HL-60 (cell line): ENCODE measurements around the gene SIRT1.

Experiments used
- DNase-seq, 2 experiments: peaks; one replicate each; pipeline ENCODE4 v3.0.0-alpha.2; 2010 to 2020; ENCODE audit warnings: low read depth in 1 of 2, low spot score in 1 of 2
- H3K27ac ChIP-seq: fragments of 250-450 bp; sonication (Bioruptor Pico); replicated peaks from 2 replicates; pipeline ENCODE4 v1.5.1; 2020; ENCODE audit warnings: mild to moderate bottlenecking, moderate library complexity
- H3K27me3 ChIP-seq: fragments of 250-450 bp; sonication (Bioruptor Pico); 2 replicates; pipeline ENCODE4 v1.5.1; 2021; ENCODE audit warnings: mild to moderate bottlenecking, moderate library complexity; ENCODE audit not compliant: insufficient read depth, poor library complexity, severe bottlenecking
- H3K4me3 ChIP-seq: replicated peaks from 2 replicates; pipeline ENCODE4 v1.5.1; 2011; ENCODE audit warnings: mild to moderate bottlenecking, control low read depth, low read length; ENCODE audit not compliant: insufficient read depth
- GABPA ChIP-seq: IDR thresholded peaks from 2 replicates; pipeline ENCODE4 v1.6.1; 2012; ENCODE audit warnings: low read depth
- POLR2AphosphoS5 ChIP-seq: IDR thresholded peaks from 2 replicates; pipeline ENCODE4 v1.6.1; 2012; ENCODE audit warnings: low read depth
- SPI1 ChIP-seq: IDR thresholded peaks from 2 replicates; pipeline ENCODE4 v1.6.1; 2012; ENCODE audit warnings: low read depth, mild to moderate bottlenecking, borderline replicate concordance
- TF ChIP-seq, protein P1 (sequence below): IDR thresholded peaks from one replicate; pipeline ENCODE4 v1.5.1; 2011; ENCODE audit warnings: low read length, control low read depth, inconsistent platforms; ENCODE audit not compliant: insufficient read depth
- TF ChIP-seq, protein P2 (sequence below): IDR thresholded peaks from 2 replicates; pipeline ENCODE4 v1.6.1; 2012; ENCODE audit warnings: low read depth; ENCODE audit not compliant: insufficient replicate concordance

Gene SIRT1

DNA sequence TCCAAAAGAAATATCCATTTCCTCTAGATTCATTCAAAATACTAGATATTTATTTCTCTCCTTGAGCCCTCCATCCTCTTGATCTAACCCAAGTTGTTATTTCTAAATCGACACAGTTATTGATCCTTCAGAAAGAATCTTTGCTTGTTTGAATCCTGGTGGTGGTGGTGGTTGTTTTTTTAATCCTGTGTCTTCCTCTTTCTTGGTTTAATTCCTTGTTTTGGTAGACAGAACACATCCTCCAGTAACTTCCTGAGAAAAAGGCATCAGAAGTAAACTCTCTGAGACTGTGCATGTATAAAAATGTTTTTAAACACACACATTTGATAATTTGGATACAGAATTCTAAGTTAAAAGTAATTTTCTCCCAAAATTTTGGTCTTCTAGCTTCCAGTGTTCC, 49.9 kb downstream of the SIRT1 start:
- H3K27me3 ChIP-seq = no peaks in the 10 kb centered on the region
- H3K27ac ChIP-seq = peak overlapping the region; percentile 9; the same call in 1 of the 2 replicates
- DNase-seq = no peak
- TF ChIP-seq SPI1 = peak; percentile 76
- TF ChIP-seq, protein P1, sequence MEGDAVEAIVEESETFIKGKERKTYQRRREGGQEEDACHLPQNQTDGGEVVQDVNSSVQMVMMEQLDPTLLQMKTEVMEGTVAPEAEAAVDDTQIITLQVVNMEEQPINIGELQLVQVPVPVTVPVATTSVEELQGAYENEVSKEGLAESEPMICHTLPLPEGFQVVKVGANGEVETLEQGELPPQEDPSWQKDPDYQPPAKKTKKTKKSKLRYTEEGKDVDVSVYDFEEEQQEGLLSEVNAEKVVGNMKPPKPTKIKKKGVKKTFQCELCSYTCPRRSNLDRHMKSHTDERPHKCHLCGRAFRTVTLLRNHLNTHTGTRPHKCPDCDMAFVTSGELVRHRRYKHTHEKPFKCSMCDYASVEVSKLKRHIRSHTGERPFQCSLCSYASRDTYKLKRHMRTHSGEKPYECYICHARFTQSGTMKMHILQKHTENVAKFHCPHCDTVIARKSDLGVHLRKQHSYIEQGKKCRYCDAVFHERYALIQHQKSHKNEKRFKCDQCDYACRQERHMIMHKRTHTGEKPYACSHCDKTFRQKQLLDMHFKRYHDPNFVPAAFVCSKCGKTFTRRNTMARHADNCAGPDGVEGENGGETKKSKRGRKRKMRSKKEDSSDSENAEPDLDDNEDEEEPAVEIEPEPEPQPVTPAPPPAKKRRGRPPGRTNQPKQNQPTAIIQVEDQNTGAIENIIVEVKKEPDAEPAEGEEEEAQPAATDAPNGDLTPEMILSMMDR = no peak
- no peak overlapping the region for H3K4me3 ChIP-seq

DNA sequence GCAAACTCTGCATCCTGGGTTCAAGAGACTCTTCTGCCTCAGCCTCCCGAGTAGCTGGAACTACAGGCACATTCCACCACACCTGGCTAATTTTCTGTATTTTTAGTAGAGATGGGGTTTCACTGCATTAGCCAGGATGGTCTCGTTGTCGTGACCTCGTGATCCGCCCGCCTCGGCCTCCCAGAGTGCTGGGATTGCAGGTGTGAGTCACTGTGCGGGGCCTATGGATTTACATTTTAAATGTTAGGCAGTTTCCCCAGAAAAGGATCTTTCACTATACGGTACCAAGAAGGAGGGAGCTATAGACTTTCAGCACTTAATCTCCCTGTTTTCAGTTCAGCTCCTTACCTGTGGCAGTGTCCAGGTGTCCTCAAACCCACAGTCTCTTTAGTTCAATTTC, 50.8 kb downstream of the SIRT1 start:
- Histone ChIP-seq H3K27me3 (no peaks in the 10 kb centered on the region), H3K4me3 (no peak overlapping the region), H3K27ac (no peak overlapping the region)
- no peak for DNase-seq
- TF ChIP-seq GABPA (no peak), SPI1 (no peak), POLR2AphosphoS5 (no peak)
- TF ChIP-seq, protein P1 = no peak
- TF ChIP-seq, protein P2, sequence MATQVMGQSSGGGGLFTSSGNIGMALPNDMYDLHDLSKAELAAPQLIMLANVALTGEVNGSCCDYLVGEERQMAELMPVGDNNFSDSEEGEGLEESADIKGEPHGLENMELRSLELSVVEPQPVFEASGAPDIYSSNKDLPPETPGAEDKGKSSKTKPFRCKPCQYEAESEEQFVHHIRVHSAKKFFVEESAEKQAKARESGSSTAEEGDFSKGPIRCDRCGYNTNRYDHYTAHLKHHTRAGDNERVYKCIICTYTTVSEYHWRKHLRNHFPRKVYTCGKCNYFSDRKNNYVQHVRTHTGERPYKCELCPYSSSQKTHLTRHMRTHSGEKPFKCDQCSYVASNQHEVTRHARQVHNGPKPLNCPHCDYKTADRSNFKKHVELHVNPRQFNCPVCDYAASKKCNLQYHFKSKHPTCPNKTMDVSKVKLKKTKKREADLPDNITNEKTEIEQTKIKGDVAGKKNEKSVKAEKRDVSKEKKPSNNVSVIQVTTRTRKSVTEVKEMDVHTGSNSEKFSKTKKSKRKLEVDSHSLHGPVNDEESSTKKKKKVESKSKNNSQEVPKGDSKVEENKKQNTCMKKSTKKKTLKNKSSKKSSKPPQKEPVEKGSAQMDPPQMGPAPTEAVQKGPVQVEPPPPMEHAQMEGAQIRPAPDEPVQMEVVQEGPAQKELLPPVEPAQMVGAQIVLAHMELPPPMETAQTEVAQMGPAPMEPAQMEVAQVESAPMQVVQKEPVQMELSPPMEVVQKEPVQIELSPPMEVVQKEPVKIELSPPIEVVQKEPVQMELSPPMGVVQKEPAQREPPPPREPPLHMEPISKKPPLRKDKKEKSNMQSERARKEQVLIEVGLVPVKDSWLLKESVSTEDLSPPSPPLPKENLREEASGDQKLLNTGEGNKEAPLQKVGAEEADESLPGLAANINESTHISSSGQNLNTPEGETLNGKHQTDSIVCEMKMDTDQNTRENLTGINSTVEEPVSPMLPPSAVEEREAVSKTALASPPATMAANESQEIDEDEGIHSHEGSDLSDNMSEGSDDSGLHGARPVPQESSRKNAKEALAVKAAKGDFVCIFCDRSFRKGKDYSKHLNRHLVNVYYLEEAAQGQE = no peak

DNA sequence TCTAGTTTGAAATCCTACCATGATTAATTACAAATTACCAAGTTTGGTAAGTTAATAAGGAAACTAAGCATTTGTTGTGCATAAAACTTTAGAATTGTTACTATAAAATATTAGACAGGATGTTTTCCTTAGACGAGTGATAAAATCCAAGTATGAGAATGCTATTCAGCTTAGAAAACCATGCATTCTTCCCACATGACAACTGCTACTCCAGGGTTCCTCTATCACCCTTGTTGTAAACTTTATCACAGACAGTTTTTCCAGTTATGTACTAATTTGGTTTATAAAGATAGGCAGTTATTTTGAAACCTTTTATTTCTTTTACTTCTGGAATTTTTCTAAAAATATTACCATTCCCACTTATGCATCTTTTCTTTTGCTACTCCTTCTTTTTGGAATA, 52.0 kb downstream of the SIRT1 start:
- Histone ChIP-seq H3K4me3 (no peak overlapping the region), H3K27me3 (no peaks in the 10 kb centered on the region), H3K27ac (no peak overlapping the region)
- TF ChIP-seq POLR2AphosphoS5 (no peak), SPI1 (no peak), GABPA (no peak)
- TF ChIP-seq, protein P1 = no peak
- TF ChIP-seq, protein P2 = no peak
- no peak for DNase-seq

DNA sequence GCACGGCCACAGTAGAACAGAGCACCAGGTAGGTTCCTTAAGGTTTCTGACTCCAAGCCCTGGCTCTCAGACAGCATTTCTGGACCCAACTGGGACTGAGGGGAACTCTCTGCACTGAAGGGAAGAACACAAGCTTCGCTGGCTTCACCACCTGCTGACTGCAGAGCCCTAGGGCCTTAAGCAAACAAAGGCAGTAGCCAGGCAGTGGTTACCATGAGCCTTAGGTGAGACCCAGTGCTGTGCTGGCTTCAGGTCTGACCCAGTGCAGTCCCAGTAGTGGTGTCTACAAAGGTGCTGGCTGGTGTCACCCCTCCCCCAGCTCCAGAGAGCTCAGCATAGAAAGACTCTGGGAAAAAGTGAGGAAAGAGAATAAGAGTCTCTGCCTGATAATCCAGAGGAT, 59.5 kb downstream of the SIRT1 start:
- Histone ChIP-seq H3K27ac (no peak overlapping the region), H3K4me3 (no peak overlapping the region), H3K27me3 (no peaks in the 10 kb centered on the region)
- TF ChIP-seq POLR2AphosphoS5 (no peak), GABPA (no peak), SPI1 (no peak)
- TF ChIP-seq, protein P2 = no peak
- TF ChIP-seq, protein P1 = no peak
- no peak for DNase-seq
